T-helper 1 cell treated with Interleukin-12 subunit alpha and Interleukin-12 subunit beta and Interleukin-4 antibody, amounts not matched to agents 30 μg/mL and 1 μg/mL, for 36 hours (primary cell): Measurements from ENCODE around the gene COG6.
A peak's percentile ranks its signal among the peaks of the same experiment; 100 is the strongest.

ENCODE experiments used
- H3K27ac Mint-ChIP-seq: one replicate; pipeline ENCODE4 v1.8.0; 2021; ENCODE audit warnings: mild to moderate bottlenecking, mixed read lengths
- H3K27me3 Mint-ChIP-seq: one replicate; pipeline ENCODE4 v1.8.0; 2021; ENCODE audit warnings: low read depth, mixed read lengths
- H3K36me3 Mint-ChIP-seq: one replicate; pipeline ENCODE4 v1.8.0; 2021; ENCODE audit warnings: low read depth, mixed read lengths
- H3K4me1 Mint-ChIP-seq: one replicate; pipeline ENCODE4 v1.8.0; 2021; ENCODE audit warnings: low read depth, mixed read lengths
- H3K4me3 Mint-ChIP-seq: one replicate; pipeline ENCODE4 v1.8.0; 2021; ENCODE audit warnings: mild to moderate bottlenecking, moderate library complexity, mixed read lengths
- H3K9me3 Mint-ChIP-seq: one replicate; pipeline ENCODE4 v1.8.0; 2021; ENCODE audit warnings: mixed read lengths

COG6 gene

DNA sequence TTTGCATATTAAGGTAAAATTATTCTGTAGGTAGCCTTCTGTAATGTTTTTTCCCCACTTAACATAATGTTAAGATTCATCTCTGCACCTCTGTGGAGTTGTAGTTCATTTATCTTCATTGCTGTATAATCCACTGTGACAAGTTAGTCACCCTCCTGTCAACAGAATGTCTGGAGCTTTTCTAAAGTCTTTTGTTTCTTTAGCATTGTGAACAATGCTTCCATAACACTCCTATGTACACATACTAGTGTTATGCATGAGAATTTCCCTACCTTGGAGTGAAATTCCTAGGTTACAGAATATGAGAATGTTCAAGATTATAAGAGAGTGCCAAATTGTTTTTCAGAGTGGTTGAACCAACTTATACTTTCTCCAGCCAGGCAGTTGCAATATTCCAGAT is 113.5 kb downstream of the COG6 start:
- H3K4me1 Mint-ChIP-seq = no peaks in the 10 kb centered on the region
- H3K36me3 Mint-ChIP-seq = peaks cover 2% of the 10 kb centered on the region
- H3K9me3 Mint-ChIP-seq = no peaks in the 10 kb centered on the region
- H3K27ac Mint-ChIP-seq = no peak overlapping the region
- H3K27me3 Mint-ChIP-seq = no peaks in the 10 kb centered on the region
- H3K4me3 Mint-ChIP-seq = no peak overlapping the region

DNA sequence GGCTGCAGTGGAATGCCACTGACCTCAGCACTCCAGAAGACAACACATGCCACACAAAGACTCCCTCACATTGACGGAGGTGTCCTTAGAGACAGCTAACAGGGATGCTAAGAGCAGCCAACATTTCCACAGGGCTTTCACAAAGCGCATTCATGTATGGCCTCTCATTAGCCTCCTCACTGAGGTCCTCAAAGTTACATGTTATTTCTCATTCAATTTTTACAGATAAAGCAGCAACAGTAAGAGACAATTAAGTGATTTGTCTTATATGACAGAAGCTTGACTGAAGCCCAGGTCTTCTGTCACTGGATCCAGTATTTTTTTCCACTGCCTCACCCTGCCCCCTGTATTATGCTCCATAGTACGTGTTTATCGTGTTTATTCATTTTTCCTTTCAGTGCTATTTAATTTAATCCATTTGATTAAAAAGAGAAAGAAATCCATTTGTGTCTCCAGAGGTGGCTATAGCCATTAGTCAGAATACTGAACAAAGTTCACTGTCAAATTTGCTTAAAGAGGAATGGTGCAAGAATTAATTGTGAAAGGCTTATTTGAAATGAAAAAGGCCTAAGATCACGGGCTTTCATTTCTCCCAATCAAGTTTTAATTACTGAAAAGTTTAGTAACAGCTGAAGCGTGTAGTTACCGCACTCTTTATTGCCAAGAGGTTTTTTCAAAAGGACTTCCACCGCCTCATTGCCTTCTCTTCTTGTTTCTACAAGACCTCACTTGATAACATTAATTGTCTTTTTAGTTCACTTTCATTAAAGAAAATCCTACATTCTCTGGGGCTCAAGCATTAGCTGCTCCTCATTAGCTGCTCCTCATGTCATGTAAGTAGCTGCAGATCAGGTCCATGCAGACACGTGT is 115.0 kb downstream of the COG6 start:
- no peaks in the 10 kb centered on the region for H3K4me1 Mint-ChIP-seq
- peaks cover 2% of the 10 kb centered on the region for H3K36me3 Mint-ChIP-seq
- no peak overlapping the region for H3K27ac Mint-ChIP-seq
- no peaks in the 10 kb centered on the region for H3K27me3 Mint-ChIP-seq
- no peaks in the 10 kb centered on the region for H3K9me3 Mint-ChIP-seq
- H3K4me3 Mint-ChIP-seq = no peak overlapping the region

DNA sequence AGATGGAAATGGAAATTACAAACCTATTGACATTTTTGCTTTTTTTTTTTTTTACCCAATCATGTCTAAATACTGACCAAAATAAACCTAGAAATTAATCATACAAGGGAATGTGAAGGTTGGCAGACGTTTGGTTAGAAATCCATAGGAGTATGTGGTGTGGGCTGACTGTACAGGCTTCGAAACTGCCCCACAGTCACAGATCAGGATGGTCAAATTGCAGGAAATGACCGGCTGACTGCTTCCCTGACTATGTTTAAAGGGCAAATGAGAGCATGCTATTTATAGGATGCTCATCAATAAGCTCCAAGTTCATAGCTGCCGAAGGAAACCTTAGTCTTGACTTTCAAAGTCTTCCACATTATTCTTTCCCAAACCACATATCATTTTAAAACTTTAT is 118.4 kb downstream of the COG6 start:
- H3K4me3 Mint-ChIP-seq = no peak overlapping the region
- H3K27ac Mint-ChIP-seq = no peak overlapping the region
- no peaks in the 10 kb centered on the region for H3K27me3 Mint-ChIP-seq
- peaks cover 3% of the 10 kb centered on the region for H3K36me3 Mint-ChIP-seq
- H3K9me3 Mint-ChIP-seq = no peaks in the 10 kb centered on the region
- peaks cover 16% of the 10 kb centered on the region for H3K4me1 Mint-ChIP-seq

DNA sequence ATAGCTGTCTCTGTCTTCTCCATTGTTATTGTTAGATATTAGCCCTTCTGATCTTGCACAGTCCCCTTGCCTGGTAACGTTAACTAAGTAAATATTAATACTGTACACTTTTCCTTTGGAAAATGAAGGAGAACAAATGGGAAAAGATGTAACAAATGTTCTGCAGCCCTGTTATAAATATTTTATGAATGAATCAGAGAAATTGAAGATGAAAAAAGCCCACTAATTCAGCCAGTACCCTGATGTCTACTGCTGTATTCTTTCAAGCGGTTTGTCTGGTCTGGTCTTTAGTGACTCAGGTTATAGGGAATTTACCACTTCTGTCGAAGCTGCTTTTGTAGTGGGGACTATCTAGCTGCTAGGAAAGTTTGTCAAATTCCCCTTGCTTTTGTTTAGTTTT is 121.0 kb downstream of the COG6 start:
- Mint-ChIP-seq H3K27ac (peak overlapping the region; percentile 67), H3K4me1 (peaks cover 18% of the 10 kb centered on the region), H3K36me3 (peaks cover 3% of the 10 kb centered on the region), H3K27me3 (no peaks in the 10 kb centered on the region), H3K9me3 (no peaks in the 10 kb centered on the region), H3K4me3 (no peak overlapping the region)

DNA sequence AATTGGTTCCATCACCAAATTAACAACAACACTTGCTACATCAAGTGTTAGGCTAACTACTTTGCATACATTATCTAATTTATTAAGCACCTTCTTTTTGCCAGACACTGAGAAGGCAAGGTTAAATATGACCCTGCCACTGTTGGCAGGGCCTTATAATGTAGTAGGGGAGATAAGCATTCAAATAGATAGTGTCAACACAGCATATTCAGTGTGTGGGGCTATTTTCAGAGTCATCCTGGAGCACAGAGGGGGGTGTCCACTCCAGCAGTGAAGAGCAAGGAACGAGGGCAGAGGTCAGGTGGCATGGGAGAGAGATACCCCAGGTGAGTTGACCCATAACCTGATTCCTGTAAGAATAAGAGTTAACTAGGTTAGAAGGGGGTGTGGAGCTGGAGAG is 121.6 kb downstream of the COG6 start:
- Mint-ChIP-seq H3K4me3 (no peak overlapping the region), H3K27me3 (no peaks in the 10 kb centered on the region), H3K36me3 (peaks cover 2% of the 10 kb centered on the region), H3K4me1 (peaks cover 18% of the 10 kb centered on the region), H3K9me3 (no peaks in the 10 kb centered on the region), H3K27ac (peak overlapping the region; percentile 67)

DNA sequence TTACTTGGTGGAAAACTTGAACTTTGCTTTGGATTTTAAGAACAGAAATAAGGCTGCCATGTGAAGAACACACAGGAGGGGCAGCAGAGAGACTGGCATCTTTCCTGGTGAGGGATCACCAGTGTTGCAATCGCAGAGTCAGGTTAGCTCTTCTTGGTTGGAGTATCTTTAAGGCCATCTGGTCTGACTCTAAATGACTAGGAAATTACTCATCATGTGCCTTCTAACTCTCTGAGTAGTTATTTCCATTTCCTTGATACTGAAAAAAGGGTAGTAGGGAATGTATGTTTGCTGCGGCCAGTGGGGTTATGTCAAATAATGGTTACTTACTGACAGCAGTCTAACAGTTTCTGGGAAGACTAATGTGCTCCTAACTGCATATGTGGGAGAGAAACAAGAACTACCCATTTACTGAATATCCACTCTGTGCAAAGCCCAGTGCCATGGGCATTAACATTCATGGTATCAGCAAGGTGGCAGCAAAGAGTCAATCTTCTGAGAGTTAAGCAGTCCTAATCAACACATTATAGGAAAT is 122.1 kb downstream of the COG6 start:
- Mint-ChIP-seq H3K27me3 (no peaks in the 10 kb centered on the region), H3K36me3 (peaks cover 1% of the 10 kb centered on the region), H3K27ac (peak overlapping the region; percentile 67), H3K4me3 (no peak overlapping the region), H3K4me1 (peaks cover 18% of the 10 kb centered on the region), H3K9me3 (no peaks in the 10 kb centered on the region)

DNA sequence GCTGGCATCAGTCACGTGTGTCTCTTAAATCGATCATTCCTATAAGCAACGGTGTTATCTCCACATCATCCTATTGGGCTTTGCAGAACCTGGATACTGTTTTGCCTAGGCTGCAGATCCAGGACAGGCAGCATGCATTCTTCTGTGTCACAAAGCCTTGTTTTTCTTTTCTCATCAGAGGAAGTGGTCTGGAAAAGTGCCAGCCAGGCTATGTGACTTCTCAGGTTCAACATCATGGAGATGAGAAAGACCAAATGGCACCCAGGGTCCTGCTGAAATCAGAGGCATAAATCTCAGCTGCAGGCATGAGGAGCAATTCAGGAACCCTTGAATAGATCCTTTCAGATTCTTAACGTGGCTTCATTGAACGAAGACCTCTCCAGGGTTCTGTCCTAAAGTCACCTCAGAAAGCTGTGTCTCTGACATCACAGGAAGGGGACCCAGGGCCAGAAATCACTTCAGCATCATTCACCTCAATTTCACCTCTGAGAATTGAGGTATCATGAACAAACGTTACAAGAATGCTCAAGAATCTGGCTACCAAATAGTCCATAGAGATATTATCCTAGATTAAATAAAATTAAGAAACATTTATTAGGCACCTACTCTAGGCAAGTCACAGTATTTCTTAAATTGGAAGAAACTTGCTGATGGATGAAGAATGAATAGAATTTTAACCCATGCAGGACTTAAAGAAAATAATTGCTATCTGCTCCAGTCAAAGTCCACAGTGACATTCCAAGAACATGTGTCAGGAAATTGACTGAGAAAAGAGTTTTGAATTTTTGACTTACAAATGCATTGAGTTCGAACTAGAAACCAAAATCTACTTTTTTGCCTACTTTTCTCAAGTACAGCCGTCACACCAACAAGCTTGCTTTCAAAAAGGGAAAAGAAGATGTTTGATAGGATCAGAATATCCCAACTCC is 124.1 kb downstream of the COG6 start:
- H3K4me3 Mint-ChIP-seq = no peak overlapping the region
- H3K4me1 Mint-ChIP-seq = peaks cover 18% of the 10 kb centered on the region
- no peak overlapping the region for H3K27ac Mint-ChIP-seq
- H3K9me3 Mint-ChIP-seq = no peaks in the 10 kb centered on the region
- no peaks in the 10 kb centered on the region for H3K27me3 Mint-ChIP-seq
- H3K36me3 Mint-ChIP-seq = peaks cover 1% of the 10 kb centered on the region

DNA sequence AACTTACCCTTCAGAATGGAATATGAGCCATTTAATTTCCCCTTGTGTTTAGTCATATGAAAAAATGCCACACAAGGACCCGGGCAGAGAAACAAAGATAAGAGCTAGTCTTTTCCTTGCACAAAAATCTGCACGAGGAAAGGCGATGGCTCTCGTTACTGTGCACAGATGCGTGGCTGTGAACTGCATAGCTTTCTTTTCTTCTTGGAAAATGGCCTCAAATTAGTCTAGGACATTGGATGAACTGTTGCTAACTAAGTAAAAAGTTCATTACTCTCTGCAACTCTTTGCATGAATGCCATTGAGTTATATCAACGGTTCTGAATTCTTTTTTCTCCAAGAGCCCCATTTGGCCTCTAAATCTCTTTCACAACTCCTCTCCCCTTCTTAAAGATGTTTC is 125.2 kb downstream of the COG6 start:
- peaks cover 18% of the 10 kb centered on the region for H3K4me1 Mint-ChIP-seq
- H3K4me3 Mint-ChIP-seq = no peak overlapping the region
- no peaks in the 10 kb centered on the region for H3K9me3 Mint-ChIP-seq
- H3K27ac Mint-ChIP-seq = no peak overlapping the region
- H3K27me3 Mint-ChIP-seq = no peaks in the 10 kb centered on the region
- H3K36me3 Mint-ChIP-seq = peaks cover 1% of the 10 kb centered on the region

DNA sequence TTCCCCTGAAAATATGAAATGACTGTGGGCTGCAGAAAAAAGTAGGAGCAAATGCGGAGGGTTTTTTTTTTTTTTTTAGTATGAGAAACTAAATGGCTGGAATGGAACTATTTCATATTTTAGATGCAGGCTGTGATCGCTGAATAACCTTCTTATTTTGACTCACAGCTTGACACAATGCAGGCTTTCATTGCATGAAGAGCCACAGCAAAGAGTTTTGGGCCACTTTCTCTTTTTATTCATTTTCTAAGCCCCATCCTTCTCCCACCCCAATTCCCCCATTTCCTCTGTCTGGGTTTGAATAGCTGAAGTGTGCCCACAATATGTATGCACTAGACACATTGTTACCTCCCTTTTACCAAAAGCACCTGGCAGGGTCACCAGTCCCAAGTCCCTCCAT is 125.9 kb downstream of the COG6 start:
- Mint-ChIP-seq H3K27ac (no peak overlapping the region), H3K4me1 (peaks cover 15% of the 10 kb centered on the region), H3K9me3 (no peaks in the 10 kb centered on the region), H3K27me3 (no peaks in the 10 kb centered on the region), H3K4me3 (no peak overlapping the region), H3K36me3 (peaks cover 1% of the 10 kb centered on the region)

DNA sequence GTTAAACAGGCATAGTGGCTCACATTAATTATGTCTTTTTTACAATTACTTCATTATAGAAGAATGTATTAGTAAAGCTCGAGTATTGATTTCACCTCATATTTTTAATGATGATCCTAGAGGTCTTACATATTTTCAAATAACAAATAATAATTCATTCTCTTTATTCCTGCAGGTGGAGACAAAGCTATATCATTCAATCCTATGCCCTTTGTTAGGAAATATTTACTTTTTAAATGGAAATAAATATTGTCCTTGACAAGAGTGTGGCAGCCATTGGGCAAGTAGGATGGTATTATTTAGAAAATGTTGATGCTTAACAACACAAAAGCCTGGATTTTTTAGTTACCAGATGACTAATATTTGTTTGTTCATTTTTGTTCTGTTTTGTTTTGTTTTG is 127.6 kb downstream of the COG6 start:
- Mint-ChIP-seq H3K27me3 (no peaks in the 10 kb centered on the region), H3K27ac (no peak overlapping the region), H3K4me3 (no peak overlapping the region), H3K36me3 (peaks cover 1% of the 10 kb centered on the region), H3K9me3 (no peaks in the 10 kb centered on the region), H3K4me1 (peaks cover 6% of the 10 kb centered on the region)

DNA sequence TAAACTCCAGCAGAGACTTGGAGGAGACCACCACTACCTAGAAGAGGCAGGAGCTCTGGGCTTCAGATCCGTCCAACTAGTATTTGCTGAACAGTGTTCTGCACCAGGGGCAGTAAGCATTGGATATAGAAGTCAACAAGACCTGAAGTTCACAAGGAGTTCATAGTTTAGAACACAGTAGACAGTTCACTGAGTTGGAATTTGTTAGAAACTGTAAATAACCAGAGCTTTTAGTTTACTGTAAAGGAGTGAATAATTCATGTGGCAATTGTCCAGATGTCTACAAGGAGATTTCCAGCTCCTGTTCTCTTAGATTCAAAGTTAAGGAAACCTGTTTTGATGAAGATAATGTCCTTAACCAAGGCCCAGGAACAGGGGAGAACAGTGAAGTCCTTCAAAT is 128.9 kb downstream of the COG6 start:
- no peaks in the 10 kb centered on the region for H3K27me3 Mint-ChIP-seq
- H3K9me3 Mint-ChIP-seq = peaks cover 5% of the 10 kb centered on the region
- no peak overlapping the region for H3K4me3 Mint-ChIP-seq
- no peaks in the 10 kb centered on the region for H3K36me3 Mint-ChIP-seq
- H3K4me1 Mint-ChIP-seq = peaks cover 6% of the 10 kb centered on the region
- no peak overlapping the region for H3K27ac Mint-ChIP-seq

DNA sequence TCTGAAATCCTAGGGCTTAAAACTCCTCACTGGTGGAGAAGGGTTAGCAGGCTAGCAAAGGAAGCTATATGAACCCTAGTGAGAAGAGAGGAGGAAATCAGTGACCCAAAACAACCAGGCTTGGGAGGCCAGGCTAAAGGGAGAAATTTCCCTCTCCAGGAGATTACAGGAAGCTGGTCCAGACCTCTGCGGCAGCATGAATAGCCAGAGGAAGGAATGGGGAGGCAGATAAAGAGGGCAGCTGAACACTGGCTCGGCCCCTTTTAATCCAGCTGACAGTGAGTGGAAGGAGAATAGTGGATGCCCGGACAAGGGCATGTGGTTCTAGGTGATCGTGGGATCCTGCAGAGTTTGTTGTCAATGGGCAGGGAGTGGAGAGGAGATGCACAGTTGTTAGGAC is 130.6 kb downstream of the COG6 start:
- no peaks in the 10 kb centered on the region for H3K36me3 Mint-ChIP-seq
- H3K27ac Mint-ChIP-seq = no peak overlapping the region
- no peak overlapping the region for H3K4me3 Mint-ChIP-seq
- peaks cover 5% of the 10 kb centered on the region for H3K4me1 Mint-ChIP-seq
- H3K27me3 Mint-ChIP-seq = no peaks in the 10 kb centered on the region
- peaks cover 12% of the 10 kb centered on the region for H3K9me3 Mint-ChIP-seq

DNA sequence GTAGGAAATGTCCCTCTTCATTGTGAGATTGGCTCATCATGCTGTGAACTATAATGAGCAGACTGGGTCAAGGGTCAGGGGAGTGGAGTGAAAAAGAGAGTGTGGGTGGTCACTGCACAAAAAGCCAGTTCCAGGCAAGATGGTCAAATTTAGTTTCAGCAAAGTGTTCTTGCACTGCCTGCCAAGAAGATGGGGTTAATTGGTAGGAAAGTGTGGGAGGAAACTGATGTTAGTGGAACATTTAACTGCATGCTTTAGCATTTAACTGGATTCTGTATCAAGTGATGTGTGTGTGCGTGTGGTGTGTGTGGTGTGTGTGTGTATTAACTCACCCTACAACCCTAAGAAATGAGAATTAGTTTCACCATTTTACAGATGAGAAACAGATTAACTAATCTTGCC is 131.6 kb downstream of the COG6 start:
- no peaks in the 10 kb centered on the region for H3K27me3 Mint-ChIP-seq

DNA sequence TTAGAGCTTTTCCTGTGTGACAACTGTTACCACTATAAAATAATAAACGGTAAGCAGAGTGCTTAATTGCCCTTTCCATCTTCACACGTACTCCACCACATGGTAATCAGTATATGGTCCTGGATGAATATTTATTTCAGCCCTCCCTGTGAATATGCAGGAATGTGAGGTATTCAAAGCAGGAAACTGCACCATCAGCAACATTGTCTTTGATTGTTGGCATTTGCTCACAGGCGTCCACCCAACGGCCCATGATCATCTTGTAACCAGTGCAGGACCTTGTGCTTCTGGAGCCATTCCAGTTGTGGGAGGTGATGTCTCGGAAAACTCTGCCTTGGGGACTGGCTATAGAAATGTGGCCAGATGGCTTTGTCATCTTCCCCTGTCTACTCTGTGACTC is 132.6 kb downstream of the COG6 start:
- Mint-ChIP-seq H3K4me1 (peaks cover 3% of the 10 kb centered on the region), H3K36me3 (no peaks in the 10 kb centered on the region), H3K9me3 (peaks cover 12% of the 10 kb centered on the region), H3K27me3 (no peaks in the 10 kb centered on the region), H3K27ac (no peak overlapping the region), H3K4me3 (no peak overlapping the region)

More for the DNA sequence above, 131.6 kb downstream of the COG6 start:
- H3K36me3 Mint-ChIP-seq = no peaks in the 10 kb centered on the region
- H3K4me3 Mint-ChIP-seq = no peak overlapping the region
- H3K9me3 Mint-ChIP-seq = peaks cover 12% of the 10 kb centered on the region
- H3K27ac Mint-ChIP-seq = no peak overlapping the region
- H3K4me1 Mint-ChIP-seq = peaks cover 3% of the 10 kb centered on the region

DNA sequence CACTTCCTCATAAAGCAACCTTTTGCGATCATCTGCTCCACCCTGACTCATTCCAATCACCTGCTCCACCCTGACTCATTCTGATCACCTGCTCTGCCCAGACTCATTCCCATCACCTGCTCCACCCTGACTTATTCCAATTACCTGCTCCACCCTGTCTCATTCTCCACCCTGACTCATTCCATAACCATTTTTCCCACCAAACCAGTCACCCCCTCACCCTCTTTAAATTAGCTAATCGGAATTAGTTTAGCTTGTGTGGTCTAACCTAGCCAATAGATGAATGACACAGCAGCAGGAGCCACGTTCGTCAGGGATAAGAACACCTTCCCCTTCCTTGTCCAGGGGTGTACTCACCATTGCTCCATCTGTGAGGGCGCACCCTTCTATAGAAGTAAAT is 134.0 kb downstream of the COG6 start:
- H3K4me3 Mint-ChIP-seq = no peak overlapping the region
- H3K9me3 Mint-ChIP-seq = peaks cover 12% of the 10 kb centered on the region
- no peaks in the 10 kb centered on the region for H3K36me3 Mint-ChIP-seq
- H3K4me1 Mint-ChIP-seq = peaks cover 3% of the 10 kb centered on the region
- H3K27me3 Mint-ChIP-seq = no peaks in the 10 kb centered on the region
- H3K27ac Mint-ChIP-seq = no peak overlapping the region
